Occipital lobe (tissue), 3 donors: ENCODE measurements around the gene KRTAP10-12. TPM values are rescaled to one million over a fixed set of nuclear protein-coding genes. Genes with fewer than 3 reads are reported as not detected.

Experiments used
- DNase-seq: peaks from one replicate; lab custom pipeline; 2025; lab: John Stamatoyannopoulos, UW
- small RNA-seq: library from RNA; depleted of rRNA; stranded (forward); fragments of <200 nt; gene quantifications from one replicate; pipeline ENCODE3, GENCODE V24; 2014
- total RNA-seq: library from RNA; depleted of rRNA; stranded (reverse); fragments of >200 nt; gene quantifications from one replicate; pipeline ENCODE4 v1.2.3, GENCODE V29; 2014

KRTAP10-12 gene
- total RNA-seq, 1 donor from 2014 or later = not detected

- DNase-seq = no peak
These were observed 35.3 kb downstream of the KRTAP10-12 start for GRCh38 chr21:44732263-44732662.

- no peak for DNase-seq
These were observed 36.0 kb downstream of the KRTAP10-12 start for GRCh38 chr21:44732956-44733355.

- no peak for DNase-seq
These were observed 37.2 kb downstream of the KRTAP10-12 start for GRCh38 chr21:44734026-44734745.

DNA sequence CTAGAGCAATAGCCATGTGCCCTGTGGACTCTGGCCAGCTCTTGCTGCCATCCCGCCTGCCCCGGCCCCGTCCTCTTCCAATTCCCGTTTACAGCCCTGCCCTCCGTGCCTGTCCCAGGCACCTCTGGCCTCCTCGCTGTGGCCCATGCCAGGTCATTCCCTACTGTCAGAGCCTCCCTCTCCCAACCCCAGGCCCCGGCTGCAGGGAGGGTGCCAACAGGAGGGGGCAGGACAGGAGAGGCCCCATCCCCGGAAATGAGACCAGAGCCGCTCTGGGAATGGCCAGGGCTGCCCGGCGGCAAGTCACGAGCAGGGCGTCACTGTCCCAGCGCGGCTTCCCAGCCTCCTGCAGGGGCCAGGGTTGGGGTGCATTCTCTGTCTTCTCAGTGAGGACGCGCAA, 37.9 kb downstream of the KRTAP10-12 start:
- DNase-seq = no peak

- DNase-seq = no peak
These were observed 38.8 kb downstream of the KRTAP10-12 start for GRCh38 chr21:44735821-44736220.

DNA sequence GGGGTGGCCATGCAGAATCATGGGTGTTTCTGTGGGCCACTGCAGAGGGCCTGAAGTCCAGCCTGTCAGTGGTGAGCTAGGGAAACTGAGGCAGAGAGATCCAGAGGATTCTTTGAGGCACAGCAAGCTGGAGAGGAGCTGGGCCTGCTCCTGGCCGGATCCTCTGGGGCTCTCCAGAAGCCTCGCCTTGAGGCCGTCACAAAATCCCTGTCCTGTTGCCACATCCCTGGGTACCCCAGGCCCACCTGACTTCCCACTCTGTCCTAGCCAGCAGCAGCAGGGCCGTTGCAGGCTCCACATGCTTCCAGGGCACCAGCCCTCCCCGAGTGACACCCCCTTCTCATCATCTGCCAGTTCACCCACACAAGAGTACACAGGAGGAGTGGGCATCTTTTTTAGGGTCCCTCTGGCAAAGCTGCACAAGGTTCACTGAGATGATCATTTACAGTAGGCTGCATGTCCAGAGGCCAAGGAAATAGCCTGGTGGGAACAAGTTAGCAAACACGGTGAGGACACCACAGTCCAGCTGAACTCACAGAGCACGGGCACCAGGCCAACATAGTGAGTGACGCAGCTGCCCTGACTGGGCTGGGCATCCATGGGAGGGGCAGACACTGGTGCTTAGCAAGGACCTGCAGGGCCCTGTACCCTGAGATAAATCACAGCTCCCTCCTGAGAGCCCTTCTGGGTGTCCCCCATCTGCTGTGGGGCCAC, 39.5 kb downstream of the KRTAP10-12 start:
- no peak for DNase-seq

- DNase-seq = no peak
These were observed 40.9 kb downstream of the KRTAP10-12 start for GRCh38 chr21:44737706-44738354.

- DNase-seq = no peak
These were observed 41.6 kb downstream of the KRTAP10-12 start for GRCh38 chr21:44738621-44739020.

DNA sequence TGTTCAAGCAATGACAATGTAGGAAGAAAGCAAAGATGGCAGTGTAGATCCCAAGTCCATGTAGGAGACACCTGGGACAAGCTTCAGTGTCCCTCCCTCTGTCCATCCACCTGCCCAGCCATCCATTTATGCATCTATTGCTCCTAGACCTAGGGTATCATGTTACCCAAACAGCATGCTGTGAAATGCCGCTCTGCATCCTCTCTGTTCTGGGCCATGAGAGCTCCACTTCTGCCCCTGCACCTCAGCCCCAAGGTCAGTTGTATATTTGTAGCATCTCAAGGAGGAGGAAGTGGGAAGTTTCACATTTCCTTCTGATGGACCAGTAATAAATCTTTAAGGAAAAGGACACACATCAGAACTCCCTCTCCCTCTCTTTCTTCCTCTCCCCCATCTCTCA, 42.3 kb downstream of the KRTAP10-12 start:
- no peak for DNase-seq

DNA sequence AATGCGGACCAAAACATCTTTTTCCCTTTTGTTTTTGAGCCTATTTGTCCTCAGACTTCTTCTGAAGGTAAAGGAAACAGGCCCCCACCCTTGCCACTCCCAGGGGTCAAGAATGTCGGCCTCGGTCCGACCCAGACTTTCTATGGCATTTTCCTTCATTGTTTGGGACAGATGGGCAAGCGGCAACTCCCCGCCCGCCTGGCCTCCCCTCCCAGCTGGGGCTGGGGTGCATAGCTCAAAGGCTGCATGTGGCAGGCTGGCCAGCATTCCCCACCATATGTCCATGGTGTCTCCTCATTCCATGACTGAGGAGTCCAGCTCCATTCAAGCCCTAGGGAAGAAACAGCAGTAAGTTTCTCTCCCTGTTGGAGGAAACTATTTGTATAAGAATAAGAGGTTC, 43.8 kb downstream of the KRTAP10-12 start:
- DNase-seq = no peak

DNA sequence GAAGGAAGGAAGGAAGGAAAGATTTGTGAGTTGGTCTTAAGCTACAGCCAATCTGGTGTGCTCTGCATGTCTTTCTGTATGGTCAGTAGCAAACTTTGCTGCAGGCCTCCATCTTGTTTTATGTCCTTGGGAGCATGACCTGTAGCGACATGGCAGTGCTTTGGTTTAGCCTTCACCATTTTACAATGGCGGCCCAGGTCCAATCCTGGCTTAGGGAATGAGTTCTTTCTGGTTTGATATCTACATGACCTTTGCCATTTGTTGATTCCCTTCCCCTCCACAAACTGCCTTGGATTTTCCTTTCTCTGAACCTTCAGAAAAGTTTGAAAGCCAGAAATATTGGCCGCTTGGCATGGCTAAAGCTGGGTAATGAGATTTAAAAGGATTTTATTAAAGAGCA, 44.9 kb downstream of the KRTAP10-12 start:
- no peak for DNase-seq

- DNase-seq = no peak
These were observed 45.6 kb downstream of the KRTAP10-12 start for GRCh38 chr21:44742418-44743153.

Small RNA genes within 50 kb of the gene (small RNA-seq; reads per million reads assigned to genes)
- not detected for gene KRTAP12-6P

Other genes with a start within 250 kb of the KRTAP10-12 start
- gene LRRC3, start 241.7 kb upstream of the KRTAP10-12 start, total RNA-seq = 4.8 TPM
- gene KRTAP10-1, start 157.0 kb upstream of the KRTAP10-12 start, total RNA-seq = not detected
- not detected for gene KRTAP10-2, start 145.7 kb upstream of the KRTAP10-12 start, total RNA-seq
- gene KRTAP10-3, start 138.4 kb upstream of the KRTAP10-12 start, total RNA-seq = not detected
- not detected for gene KRTAP10-4, start 123.4 kb upstream of the KRTAP10-12 start, total RNA-seq
- gene KRTAP10-5, start 116.6 kb upstream of the KRTAP10-12 start, total RNA-seq = not detected
- gene KRTAP10-6, start 104.7 kb upstream of the KRTAP10-12 start, total RNA-seq = not detected
- not detected for gene KRTAP10-7, start 96.6 kb upstream of the KRTAP10-12 start, total RNA-seq
- gene KRTAP10-8, start 85.1 kb upstream of the KRTAP10-12 start, total RNA-seq = not detected
- not detected for gene KRTAP10-9, start 70.1 kb upstream of the KRTAP10-12 start, total RNA-seq
- gene KRTAP10-10, start 59.8 kb upstream of the KRTAP10-12 start, total RNA-seq = not detected
- gene KRTAP10-11, start 50.8 kb upstream of the KRTAP10-12 start, total RNA-seq = not detected
- gene KRTAP12-4, start 42.5 kb upstream of the KRTAP10-12 start, total RNA-seq = not detected
- not detected for gene KRTAP12-3, start 39.2 kb upstream of the KRTAP10-12 start, total RNA-seq
- gene KRTAP12-2, start 30.2 kb upstream of the KRTAP10-12 start, total RNA-seq = not detected
- gene KRTAP12-1, start 15.0 kb upstream of the KRTAP10-12 start, total RNA-seq = not detected
- not detected for gene TSPEAR, start 14.4 kb downstream of the KRTAP10-12 start, total RNA-seq
- 61.8 TPM for gene UBE2G2, start 104.6 kb downstream of the KRTAP10-12 start, total RNA-seq
- 46.3 TPM for gene SUMO3, start 120.9 kb downstream of the KRTAP10-12 start, total RNA-seq
- 82.4 TPM for gene PTTG1IP, start 176.5 kb downstream of the KRTAP10-12 start, total RNA-seq
- 9.2 TPM for gene ITGB2, start 223.7 kb downstream of the KRTAP10-12 start, total RNA-seq
- 6.1 TPM for gene SLX9, start 242.9 kb downstream of the KRTAP10-12 start, total RNA-seq